ENCODE data around the gene TREH. TPM values are rescaled to one million over a fixed set of nuclear protein-coding genes. Genes with fewer than 3 reads are reported as not detected.

TREH gene
- total RNA-seq, 1 experiment from 2014 or later: 0.15 TPM

GRCh38 chr11:118651820-118652219, 27.6 kb downstream of the TREH start:
- POLR2A ChIA-PET: no interaction called here
- no peaks in the 10 kb centered on the region for H3K9me3 ChIP-seq (ENCODE audit: control insufficient read depth in 1 of 2, insufficient read depth in 1 of 2, low read depth in 1 of 2, low read length in 2 of 2)
- H3K27ac ChIP-seq (ENCODE audit: low read depth, low read length): no peak overlapping the region
- TF ChIP-seq SP1 (IDR thresholded peaks at IDR 0.05; ENCODE audit: low read depth): no peak
- no peak for TF ChIP-seq EZH2phosphoT487 (IDR thresholded peaks at IDR 0.05; ENCODE audit: borderline replicate concordance)
- no peak for TF ChIP-seq RAD21 (IDR thresholded peaks at IDR 0.05; ENCODE audit: low read depth)
- no peak for TF ChIP-seq CBX3 (IDR thresholded peaks at IDR 0.05; ENCODE audit: low read depth)
- intact Hi-C loops (cut with micrococcal nuclease): no loop called here
- CTCF ChIA-PET: no interaction called here
- no peak for DNase-seq (ENCODE audit: low read depth, low spot score)
- H3K9me2 ChIP-seq (ENCODE audit: insufficient read depth): no peaks in the 10 kb centered on the region
- peaks cover 0 to 8% of the 10 kb centered on the region in 2 experiments; a peak in 1 of 4 replicates for H3K4me1 ChIP-seq (ENCODE audit: control insufficient read depth in 1 of 2, insufficient read depth in 2 of 2, low read length in 2 of 2)
- H3K9ac ChIP-seq (ENCODE audit: low read length): no peak overlapping the region
- no peak for ATAC-seq
- BruUV-seq (replicated peaks): no TSS peak
- no peak overlapping the region for H2AFZ ChIP-seq (ENCODE audit: low read depth, low read length, poor library complexity, severe bottlenecking)
- no peak overlapping the region for H3K4me3 ChIP-seq (replicated peaks in 1 of 2; ENCODE audit: low read depth in 1 of 2, low read length in 2 of 2)
- RAD21 ChIA-PET (ENCODE audit: low non-redundant PET in 1 of 2, low total read pairs in 2 of 2, uncharacterized antibody in 2 of 2, unreplicated experiment in 2 of 2): no interaction called here
- H4K20me1 ChIP-seq (ENCODE audit: insufficient read depth): no peaks in the 10 kb centered on the region
- H3K79me2 ChIP-seq (ENCODE audit: insufficient read depth, low read length): no peaks in the 10 kb centered on the region
- peaks cover 14 to 18% of the 10 kb centered on the region in 2 experiments; a peak in 3 of 4 replicates for H3K36me3 ChIP-seq (ENCODE audit: control insufficient read depth in 1 of 2, insufficient read depth in 2 of 2, low read length in 2 of 2)
- no peak overlapping the region for H3K4me2 ChIP-seq (ENCODE audit: low read length)
- H3K27me3 ChIP-seq (ENCODE audit: insufficient read depth, low read length): no peaks in the 10 kb centered on the region

- no peaks in the 10 kb centered on the region for H3K27me3 ChIP-seq (ENCODE audit: insufficient read depth, low read length)
- H3K4me2 ChIP-seq (ENCODE audit: low read length): no peak overlapping the region
- BruUV-seq (replicated peaks): no TSS peak
- CTCF ChIA-PET: no interaction called here
- H3K9me3 ChIP-seq (ENCODE audit: control insufficient read depth in 1 of 2, insufficient read depth in 1 of 2, low read depth in 1 of 2, low read length in 2 of 2): no peaks in the 10 kb centered on the region
- H3K4me1 ChIP-seq (ENCODE audit: control insufficient read depth in 1 of 2, insufficient read depth in 2 of 2, low read length in 2 of 2): peaks cover 0 to 8% of the 10 kb centered on the region in 2 experiments; a peak in 1 of 4 replicates
- intact Hi-C loops (cut with micrococcal nuclease): no loop called here
- H3K36me3 ChIP-seq (ENCODE audit: control insufficient read depth in 1 of 2, insufficient read depth in 2 of 2, low read length in 2 of 2): peaks cover 14 to 18% of the 10 kb centered on the region in 2 experiments; a peak in 3 of 4 replicates
- H3K79me2 ChIP-seq (ENCODE audit: insufficient read depth, low read length): no peaks in the 10 kb centered on the region
- no peaks in the 10 kb centered on the region for H3K9me2 ChIP-seq (ENCODE audit: insufficient read depth)
- no peaks in the 10 kb centered on the region for H4K20me1 ChIP-seq (ENCODE audit: insufficient read depth)
- H3K27ac ChIP-seq (ENCODE audit: low read depth, low read length): no peak overlapping the region
- no peak overlapping the region for H3K9ac ChIP-seq (ENCODE audit: low read length)
- no peak for TF ChIP-seq ATF3 (IDR thresholded peaks at IDR 0.05)
- TF ChIP-seq CEBPB (IDR thresholded peaks at IDR 0.05; ENCODE audit: low read depth): no peak
- no peak overlapping the region for H2AFZ ChIP-seq (ENCODE audit: low read depth, low read length, poor library complexity, severe bottlenecking)
- DNase-seq (ENCODE audit: low read depth, low spot score): no peak
- H3K4me3 ChIP-seq (replicated peaks in 1 of 2; ENCODE audit: low read depth in 1 of 2, low read length in 2 of 2): no peak overlapping the region
- POLR2A ChIA-PET: no interaction called here
- RAD21 ChIA-PET (ENCODE audit: low non-redundant PET in 1 of 2, low total read pairs in 2 of 2, uncharacterized antibody in 2 of 2, unreplicated experiment in 2 of 2): no interaction called here
- no peak for ATAC-seq
These were observed 29.1 kb downstream of the TREH start for GRCh38 chr11:118650366-118650765.
